Muscle of arm (tissue), 12 donors: ENCODE data around the gene FILIP1. TPM values are rescaled to one million over a fixed set of nuclear protein-coding genes. Genes with fewer than 3 reads are reported as not detected.
"Not testable (repeated sequence)": the region's sequence is repeated elsewhere in the genome, so short reads cannot be mapped to it uniquely, and the experiment has no call there.

Experiments used
- DNase-seq: peaks from one replicate; pipeline ENCODE4 v3.0.0-alpha.2; 2013
- polyA plus RNA-seq, 12 donors: library from polyadenylated mRNA; unstranded; fragments of 120-200 nt; gene quantifications; one replicate each; pipeline ENCODE4 v1.2.1, GENCODE V29; 2013; ENCODE audit not compliant: insufficient read length in 12 of 12

FILIP1 gene
- polyA plus RNA-seq, 12 donors = 17.8 to 282 (median 54.3) TPM

GRCh38 chr6:75423386-75423785 is 70.2 kb downstream of the FILIP1 start:
- no peak for DNase-seq

DNA sequence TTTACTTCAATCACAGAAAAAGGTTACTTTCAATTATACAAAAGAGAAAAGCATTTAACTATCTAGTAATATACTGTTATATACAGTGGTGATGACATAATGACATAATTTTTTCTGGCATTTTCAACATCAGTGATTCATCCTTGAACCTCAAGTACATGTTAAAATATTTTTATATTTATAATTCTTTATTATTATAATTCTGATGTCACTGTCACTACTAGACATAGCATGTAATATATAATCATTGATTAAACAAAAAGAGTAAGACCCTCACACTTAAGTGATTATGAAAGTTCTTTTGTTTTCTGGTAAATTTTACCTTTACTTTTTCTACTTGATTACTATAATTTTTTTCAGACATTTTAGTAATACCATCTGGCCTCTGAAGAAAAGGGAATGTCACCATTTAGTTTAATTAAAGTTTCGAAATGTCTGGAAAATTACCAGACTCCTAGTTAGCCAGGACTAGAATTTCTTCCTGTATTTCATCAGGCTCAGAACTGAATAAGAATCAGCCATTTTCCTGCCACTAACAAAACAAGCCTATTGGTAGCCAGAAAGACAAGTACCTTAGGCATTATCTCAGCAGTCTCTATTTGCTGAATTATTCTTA is 71.5 kb downstream of the FILIP1 start:
- DNase-seq = no peak

DNA sequence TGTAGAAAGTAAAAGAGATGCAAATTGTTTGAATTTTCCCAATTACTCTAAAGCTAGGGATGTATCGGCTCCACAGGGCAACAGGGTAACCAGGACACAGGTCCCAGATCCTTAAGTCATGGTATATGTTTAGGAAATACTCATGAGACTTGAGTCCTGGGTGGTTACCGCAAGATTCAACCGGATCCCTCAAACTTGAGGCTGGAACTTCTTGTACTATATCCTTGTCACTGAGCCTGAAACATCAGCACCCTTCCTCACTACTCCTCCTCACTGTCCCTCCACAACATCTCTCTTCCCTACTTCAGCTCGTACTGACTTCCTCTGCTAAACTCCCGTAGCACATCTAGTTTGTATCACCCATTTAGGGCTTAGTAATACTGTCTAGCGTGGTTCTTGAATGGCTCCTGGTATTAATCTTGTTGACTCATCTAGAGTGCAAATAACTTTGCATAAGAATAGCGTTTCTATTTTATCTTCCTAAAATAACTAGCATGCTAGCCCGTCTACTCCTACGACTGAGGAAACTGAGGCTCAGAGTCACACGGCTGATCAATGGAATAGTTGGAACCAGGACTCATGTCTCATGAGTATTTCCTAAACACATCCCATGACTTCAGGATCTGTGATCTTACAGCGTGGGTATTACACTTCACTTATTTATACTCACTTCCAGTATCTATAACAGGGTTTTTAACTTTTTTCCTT is 72.1 kb downstream of the FILIP1 start:
- no peak for DNase-seq

- DNase-seq = no peak
These were observed 73.6 kb downstream of the FILIP1 start for GRCh38 chr6:75419980-75420379.

GRCh38 chr6:75419416-75419815 is 74.2 kb downstream of the FILIP1 start:
- no peak for DNase-seq

- DNase-seq = no peak
These were observed 75.4 kb downstream of the FILIP1 start for GRCh38 chr6:75418233-75418632.

DNA sequence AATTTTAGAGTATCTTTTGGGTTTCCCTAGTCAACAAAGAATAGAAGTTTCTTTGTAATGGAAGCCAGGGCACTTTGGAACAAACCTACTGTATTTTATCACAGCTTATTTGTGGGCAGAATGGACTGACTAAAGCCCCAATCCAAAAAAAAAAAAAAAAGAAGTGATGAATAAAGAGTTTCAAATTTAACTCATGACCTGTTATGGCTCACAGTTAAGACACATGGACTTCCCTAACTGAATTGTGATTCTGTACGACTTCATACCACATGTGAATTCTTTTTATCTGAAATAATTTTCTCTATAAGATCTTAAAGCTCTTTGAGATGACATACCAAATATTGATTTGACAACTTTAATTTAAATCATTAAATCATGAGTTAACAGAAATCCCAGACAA is 77.2 kb downstream of the FILIP1 start:
- DNase-seq = no peak

DNA sequence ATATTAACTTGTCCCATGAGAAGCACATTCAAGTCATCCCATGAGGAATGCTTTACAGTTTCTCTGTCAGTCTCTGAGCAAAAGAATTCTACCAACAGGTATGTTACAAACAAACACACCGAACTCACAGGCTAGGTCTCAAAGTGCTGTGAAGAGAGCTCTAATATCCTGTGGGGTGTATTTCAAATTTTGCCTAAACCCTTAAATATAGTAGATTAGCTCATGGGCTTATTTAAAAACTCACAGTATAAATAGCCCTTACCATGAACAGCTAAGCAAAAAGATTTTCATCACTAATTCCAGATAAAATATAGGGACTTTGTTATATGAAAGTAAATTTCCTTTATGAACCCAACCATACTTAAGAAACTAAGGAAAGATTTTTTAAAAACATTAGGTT is 77.8 kb downstream of the FILIP1 start:
- DNase-seq = no peak

DNA sequence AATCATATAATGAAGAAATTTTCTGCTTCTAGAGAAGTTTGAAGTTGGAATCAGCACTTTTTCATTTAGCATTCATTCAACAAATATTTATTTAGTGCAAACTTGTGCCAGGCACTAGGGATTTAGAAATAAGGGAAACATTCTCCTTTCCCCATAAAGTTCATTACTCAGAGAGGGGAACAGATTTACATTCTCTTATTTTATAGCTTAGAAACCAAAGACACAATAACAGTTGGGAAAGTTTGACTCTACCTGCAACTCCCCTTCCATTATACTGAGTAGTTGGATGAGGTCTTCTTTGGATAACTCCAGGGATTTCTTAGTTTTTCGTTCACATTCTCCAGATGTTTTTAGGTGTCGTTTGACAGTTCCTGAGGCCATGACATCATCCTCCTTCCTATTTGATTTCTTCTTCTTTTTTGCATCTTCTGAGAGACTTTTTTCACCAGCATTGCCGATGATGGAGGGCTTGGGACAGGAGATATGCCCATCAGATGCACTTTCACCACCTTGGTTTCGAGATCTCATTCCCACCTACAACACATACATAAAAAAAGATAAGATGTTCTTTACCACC is 79.1 kb downstream of the FILIP1 start:
- DNase-seq = no peak

GRCh38 chr6:75412969-75413662 is 80.5 kb downstream of the FILIP1 start:
- no peak for DNase-seq

DNA sequence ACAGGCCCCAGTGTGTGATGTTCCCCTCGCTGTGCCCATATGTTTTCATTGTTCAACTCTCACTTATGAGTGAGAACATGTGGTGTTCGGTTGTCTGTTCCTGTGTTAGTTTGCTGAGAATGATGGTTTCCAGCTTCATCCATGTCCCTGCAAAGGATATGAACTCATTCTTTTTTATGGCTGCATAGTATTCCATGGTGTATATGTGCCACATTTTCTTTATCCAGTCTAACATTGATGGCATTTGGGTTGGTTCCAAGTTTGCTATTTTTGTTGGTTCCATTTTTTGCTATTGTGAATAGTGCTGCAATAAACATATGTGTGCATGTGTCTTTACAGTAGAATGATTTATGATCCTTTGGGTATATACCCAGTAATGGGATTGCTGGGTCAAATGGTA is 83.0 kb downstream of the FILIP1 start:
- DNase-seq = not testable (repeated sequence)

DNA sequence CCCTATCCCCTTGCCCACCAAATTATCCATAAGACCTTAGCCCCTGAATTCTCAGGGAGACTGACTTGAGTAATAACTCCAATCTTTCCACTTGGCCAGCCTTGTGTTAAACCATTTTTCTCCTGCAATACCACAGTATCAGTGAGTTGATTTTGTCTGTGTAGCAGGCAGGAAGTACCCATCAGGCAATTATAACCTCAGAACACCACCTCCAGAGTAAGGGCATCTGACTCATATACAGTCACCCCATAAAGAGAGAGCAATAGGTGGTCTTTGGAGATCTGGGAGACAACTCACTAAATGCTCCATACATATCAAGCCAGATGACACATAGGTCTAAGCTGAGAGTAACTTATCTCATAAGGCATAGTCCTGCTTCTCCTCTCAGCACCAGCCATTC is 83.7 kb downstream of the FILIP1 start:
- no peak for DNase-seq

- no peak for DNase-seq
These were observed 84.3 kb downstream of the FILIP1 start for GRCh38 chr6:75409286-75409685.

DNA sequence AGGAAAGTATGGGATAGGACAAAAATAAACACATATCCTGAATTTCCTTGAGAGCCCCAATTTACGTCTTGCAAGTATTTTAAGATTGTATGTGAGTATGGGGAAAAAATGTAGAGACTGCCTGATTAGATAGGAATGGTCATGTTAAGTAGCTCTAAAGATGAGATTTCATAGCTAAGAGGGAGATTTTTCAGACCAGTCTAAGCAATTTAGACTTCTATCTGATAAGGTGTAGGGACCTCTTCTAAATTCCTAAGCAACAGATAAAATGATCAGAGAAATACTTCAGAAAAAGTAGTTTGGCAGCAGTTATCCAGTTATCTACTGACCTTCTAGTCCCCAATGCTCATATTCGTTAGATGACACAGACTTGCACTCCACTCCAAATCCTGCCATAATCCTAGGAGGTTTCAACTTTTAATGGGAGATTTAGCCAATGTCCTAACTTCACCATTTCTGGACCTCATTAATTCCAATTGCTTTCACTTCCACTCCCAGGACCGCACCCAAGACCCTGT is 90.0 kb downstream of the FILIP1 start:
- no peak for DNase-seq

- peak; percentile 62 for DNase-seq
These were observed 91.3 kb downstream of the FILIP1 start for GRCh38 chr6:75402296-75402695.

DNA sequence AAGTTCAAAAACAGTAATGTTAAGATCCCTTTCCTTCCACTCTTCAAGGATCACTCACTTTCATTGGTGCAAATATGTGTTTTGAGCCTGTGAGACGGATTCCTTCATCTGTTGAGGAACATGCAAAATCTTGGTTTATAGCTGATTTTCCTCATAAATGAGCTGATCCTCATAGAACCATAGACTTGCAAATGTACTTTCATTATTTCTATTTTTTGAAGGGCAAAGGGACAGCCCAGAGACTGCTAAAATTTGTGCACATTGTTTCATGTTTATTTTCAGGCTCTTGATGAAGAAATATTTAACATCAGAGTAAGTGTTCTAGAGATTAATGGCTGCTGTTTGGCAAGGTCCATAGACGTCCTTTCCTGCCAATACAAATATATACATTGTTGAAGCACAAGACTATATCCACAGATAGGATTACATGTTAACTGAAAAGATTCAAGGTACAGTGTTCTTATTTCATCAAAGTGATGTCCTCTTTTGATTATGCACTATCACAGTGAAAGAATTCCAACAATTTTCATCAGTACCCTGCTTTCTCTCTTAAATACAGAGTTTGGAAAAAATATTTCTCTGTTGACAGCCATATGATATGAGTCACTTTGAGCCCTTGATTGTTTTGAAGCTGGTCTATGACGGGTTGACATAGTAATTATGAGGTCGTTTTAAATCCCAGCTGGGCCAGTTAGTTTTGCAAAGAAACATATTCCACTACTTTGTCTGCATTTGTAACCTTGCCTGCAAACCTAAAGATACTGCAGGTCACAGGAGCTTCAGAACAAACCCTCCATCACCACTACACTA is 95.7 kb downstream of the FILIP1 start:
- no peak for DNase-seq

DNA sequence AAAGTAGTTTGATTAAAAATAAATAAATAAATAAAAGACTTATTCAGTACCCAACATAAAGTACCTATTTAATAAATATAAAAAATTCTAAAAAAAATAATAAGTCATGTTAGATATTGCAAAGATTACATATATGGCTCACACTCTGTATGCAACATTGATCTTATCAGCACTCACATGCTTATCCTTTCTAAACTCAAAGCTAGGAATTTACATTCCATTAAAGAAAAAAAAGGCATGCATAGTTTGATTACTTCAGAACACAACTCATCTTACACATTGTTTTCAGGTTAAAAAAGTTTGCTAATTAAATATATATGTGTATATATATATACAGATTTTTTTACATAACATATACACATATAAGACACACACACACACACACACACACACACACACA is 96.4 kb downstream of the FILIP1 start:
- DNase-seq = no peak

- DNase-seq = no peak
These were observed 97.4 kb downstream of the FILIP1 start for GRCh38 chr6:75396005-75396800.

- DNase-seq = no peak
These were observed 99.8 kb downstream of the FILIP1 start for GRCh38 chr6:75393806-75394205.

GRCh38 chr6:75391276-75391675 is 102.3 kb downstream of the FILIP1 start:
- DNase-seq = no peak
